ENCODE measurements around the gene CAVIN1.
A peak's percentile ranks its signal among the peaks of the same experiment; 100 is the strongest.
"Not testable (repeated sequence)": the region's sequence is repeated elsewhere in the genome, so short reads cannot be mapped to it uniquely, and the experiment has no call there.

CAVIN1 gene

DNA sequence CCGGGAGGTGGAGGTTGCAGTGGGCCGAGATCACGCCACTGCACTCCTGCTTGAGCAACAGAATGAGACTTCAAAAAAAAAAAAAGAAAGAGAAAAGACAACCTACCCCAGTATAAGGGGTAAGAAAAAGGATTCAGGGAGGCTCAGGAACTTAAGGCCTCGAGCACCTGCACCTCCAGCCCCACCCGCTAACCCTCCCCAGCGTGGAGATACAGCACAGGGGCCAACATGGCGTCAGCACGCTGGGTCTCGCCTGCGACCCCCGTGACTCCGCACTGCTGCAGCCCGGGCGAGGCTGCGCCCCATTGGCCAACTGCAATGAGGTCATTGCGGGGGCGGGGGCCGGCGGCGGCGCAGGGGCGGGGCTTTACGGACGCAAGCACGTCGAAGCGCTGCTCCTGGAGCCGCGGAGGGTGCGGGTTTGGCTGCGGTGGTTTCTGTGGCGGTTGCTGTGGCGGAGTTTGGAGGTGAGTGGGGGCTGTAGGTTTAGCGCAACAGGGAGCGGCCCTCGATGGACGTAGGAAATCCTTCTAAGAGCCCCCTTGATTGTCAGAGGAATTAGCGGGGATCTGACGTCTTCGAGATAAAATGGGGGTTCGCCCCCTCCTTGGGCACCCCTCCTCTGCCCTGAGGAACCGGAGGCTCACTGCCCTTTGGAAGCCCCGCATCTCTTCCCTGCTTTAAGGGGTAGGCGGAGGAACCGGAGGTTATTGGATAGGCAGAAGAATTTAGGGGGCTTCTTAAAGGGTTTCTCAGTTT, 35.6 kb upstream of the CAVIN1 start, which contains the start of gene ATP6V0A1:
Gene ATP6V0A1 (plus strand): TSS at position 382 of the 759 bp plus-strand sequence. CDS start 2,017 bp downstream, outside the sequence.
- TF ChIP-seq, protein P1, sequence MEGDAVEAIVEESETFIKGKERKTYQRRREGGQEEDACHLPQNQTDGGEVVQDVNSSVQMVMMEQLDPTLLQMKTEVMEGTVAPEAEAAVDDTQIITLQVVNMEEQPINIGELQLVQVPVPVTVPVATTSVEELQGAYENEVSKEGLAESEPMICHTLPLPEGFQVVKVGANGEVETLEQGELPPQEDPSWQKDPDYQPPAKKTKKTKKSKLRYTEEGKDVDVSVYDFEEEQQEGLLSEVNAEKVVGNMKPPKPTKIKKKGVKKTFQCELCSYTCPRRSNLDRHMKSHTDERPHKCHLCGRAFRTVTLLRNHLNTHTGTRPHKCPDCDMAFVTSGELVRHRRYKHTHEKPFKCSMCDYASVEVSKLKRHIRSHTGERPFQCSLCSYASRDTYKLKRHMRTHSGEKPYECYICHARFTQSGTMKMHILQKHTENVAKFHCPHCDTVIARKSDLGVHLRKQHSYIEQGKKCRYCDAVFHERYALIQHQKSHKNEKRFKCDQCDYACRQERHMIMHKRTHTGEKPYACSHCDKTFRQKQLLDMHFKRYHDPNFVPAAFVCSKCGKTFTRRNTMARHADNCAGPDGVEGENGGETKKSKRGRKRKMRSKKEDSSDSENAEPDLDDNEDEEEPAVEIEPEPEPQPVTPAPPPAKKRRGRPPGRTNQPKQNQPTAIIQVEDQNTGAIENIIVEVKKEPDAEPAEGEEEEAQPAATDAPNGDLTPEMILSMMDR (IDR thresholded peaks at IDR 0.05; ENCODE audit: control insufficient read depth, extremely low read depth, insufficient read depth) = no peak
- peak within 1 kb of the TSS; percentile 96 for H3K4me3 ChIP-seq (ENCODE audit: low read depth, low read length)
- DNase-seq (ENCODE audit: low read depth) = peak; percentile 52

DNA sequence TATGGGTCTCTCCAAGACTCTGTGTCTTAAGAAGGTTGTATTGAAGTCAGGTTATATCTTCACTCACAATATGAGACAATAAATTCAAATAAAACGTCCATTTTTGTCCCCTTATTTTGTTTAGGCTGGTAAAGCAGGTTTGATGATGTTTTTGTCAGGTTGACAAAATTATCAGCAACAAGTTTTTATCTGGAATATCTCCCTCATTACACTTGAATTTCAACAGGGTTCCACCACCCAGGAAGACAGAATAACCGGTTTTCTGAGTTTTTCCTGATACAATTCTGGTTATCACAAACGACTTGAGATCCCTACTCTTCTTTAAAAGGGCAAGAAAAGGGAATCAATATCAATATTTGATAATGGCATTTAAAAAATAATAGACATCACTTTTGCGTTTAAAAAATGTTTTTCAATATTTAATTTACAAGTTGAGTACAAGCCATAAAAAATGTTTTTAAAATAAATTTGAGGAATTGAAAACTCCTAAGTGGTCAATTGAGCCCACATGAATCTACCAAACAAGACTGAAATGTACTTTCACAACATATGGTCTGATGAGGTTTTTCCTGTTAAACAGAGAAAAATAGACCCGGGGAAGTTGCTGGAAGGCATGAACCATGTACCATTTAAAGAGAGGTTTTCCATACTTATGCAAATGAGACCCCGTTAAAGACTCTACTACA, 34.2 kb upstream of the CAVIN1 start:
- TF ChIP-seq, protein P1 (IDR thresholded peaks at IDR 0.05; ENCODE audit: control insufficient read depth, extremely low read depth, insufficient read depth) = no peak
- no peak overlapping the region for H3K4me3 ChIP-seq (ENCODE audit: low read depth, low read length)
- peak; percentile 15 for DNase-seq (ENCODE audit: low read depth)

DNA sequence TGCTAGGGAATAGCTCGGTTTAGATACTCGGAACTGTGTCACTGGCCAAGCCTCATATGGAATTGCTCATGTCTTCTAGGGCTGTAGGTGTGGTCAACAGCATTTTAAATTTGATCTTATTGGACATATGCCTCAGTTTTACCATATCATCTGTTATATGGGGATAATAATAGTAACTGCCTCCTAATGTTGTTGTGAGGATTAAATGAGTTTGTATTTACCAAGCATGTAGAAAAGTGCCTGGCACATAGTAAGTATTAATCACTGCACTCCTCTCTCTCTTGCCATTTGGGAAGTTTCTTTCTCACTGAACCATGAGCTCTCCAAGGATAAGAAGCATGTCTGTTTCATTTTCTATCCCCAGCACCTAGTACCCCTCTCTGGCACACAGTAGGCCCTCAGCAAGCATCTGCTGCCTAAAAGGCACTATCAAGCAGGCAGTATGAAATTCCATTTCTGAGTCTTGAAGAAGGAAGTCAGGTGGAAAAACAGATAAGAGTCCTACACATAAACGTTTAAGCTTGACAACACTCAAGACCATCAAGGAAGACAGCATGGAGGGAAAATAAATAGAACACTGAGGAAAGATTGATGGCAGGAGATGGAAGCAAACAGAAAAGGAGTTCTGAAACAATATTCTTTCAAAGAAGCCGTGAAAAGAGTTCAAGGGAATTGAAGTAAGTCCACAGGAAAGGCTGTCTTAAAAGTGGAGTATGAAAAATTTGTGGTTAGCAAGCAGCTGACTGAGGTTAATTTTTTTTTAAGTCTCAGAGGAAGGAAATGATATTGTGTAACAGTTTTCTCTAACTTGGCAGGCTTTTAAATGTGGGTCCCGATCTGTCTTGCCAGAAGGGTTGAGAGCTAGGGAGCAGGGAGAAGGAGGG, 33.4 kb upstream of the CAVIN1 start:
- TF ChIP-seq, protein P1 (IDR thresholded peaks at IDR 0.05; ENCODE audit: control insufficient read depth, extremely low read depth, insufficient read depth) = no peak
- DNase-seq (ENCODE audit: low read depth) = no peak
- no peak overlapping the region for H3K4me3 ChIP-seq (ENCODE audit: low read depth, low read length)

DNA sequence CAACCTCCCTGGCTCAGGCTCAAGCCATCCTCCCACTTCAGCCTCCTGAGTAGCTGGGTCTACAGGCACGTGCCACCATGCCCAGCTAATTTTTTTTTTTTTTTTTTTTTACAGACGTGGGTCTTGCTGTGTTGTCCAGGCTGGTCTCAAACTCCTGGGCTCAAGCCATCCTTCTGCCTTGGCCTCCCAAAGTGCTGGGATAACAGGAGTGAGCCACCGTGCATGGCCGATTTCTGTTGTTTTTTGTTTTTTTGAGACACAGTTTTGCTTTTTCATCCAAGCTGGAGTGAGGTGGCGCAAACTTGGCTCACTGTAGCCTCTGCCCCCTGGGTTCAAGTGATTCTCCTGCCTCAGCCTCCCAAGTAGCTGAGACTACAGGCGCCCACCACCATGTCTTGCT, 31.9 kb upstream of the CAVIN1 start:
- not testable (repeated sequence) for H3K4me3 ChIP-seq (ENCODE audit: low read depth, low read length); DNase-seq (ENCODE audit: low read depth)

DNA sequence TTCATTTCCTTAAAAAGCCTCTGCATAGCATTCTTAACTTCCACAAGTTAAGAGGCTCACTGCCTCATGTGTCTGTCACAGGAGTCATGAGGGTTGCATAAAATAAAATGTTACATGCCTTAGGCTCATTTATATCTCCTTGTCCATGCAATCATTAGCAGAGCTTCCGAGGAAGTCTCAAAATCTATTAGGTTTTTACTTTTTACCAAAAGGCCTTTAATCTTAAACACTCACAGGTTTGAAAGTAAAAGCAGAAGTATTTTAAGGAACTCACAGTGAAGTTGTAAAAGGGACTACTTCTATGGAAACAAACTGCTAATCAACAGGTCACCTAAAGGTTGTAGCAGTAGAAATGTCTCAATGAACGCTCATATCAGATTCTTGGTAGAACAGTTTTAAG, 30.4 kb upstream of the CAVIN1 start:
- no peak overlapping the region for H3K4me3 ChIP-seq (ENCODE audit: low read depth, low read length)
- no peak for DNase-seq (ENCODE audit: low read depth)
- TF ChIP-seq, protein P1 (IDR thresholded peaks at IDR 0.05; ENCODE audit: control insufficient read depth, extremely low read depth, insufficient read depth) = no peak

DNA sequence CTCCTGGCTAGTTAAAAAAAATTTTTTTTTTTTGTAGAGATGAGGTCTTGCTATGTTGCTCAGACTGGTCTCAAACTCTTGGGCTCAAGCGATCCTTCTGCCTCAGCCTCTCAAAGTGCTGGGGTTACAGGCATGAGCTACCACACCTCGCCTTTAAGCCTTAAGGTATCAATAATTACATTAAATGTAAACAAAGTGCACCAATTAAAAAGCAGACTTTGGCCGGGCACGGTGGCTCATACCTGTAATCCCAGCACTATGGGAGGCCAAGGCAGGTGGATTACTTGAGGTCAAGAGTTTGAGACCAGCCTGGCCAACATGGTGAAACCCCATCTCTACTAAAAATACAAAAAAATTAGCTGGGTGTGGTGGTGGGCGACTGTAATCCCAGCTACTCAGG, 28.2 kb upstream of the CAVIN1 start:
- not testable (repeated sequence) for H3K4me3 ChIP-seq (ENCODE audit: low read depth, low read length); DNase-seq (ENCODE audit: low read depth)

DNA sequence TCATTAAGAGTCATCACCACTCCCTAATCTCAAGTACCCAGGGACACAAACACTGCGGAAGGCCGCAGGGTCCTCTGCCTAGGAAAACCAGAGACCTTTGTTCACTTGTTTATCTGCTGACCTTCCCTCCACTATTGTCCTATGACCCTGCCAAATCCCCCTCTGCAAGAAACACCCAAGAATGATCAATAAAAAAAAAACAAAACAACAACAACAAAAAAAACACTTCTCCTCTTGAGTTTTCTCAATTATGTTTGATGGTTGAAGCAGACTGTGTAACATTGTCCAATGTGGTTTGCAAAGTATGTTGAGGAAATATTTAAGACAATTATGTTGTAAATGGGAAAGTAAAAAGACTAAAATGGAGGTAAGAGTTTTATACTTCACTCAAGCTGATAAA, 26.8 kb upstream of the CAVIN1 start:
- not testable (repeated sequence) for H3K4me3 ChIP-seq (ENCODE audit: low read depth, low read length)

DNA sequence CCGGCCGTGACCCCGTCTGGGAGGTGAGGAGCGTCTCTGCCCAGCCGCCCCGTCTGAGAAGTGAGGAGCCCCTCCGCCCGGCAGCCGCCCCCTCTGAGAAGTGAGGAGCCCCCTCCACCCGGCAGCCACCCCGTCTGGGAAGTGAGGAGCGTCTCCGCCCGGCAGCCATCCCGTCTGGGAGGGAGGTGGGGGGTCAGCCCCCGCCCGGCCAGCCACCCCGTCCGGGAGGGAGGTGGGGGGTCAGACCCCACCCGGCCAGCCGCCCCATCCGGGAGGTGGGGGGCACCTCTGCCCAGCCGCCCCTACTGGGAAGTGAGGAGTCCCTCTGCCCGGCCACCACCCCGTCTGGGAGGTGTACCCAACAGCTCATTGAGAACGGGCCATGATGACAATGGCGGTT, 26.1 kb upstream of the CAVIN1 start:
- not testable (repeated sequence) for H3K4me3 ChIP-seq (ENCODE audit: low read depth, low read length); DNase-seq (ENCODE audit: low read depth)

More for the DNA sequence above, 26.8 kb upstream of the CAVIN1 start:
- DNase-seq (ENCODE audit: low read depth) = not testable (repeated sequence)
